Measurements from ENCODE around the gene TAS1R3. TPM values are rescaled to one million over a fixed set of nuclear protein-coding genes. Genes with fewer than 3 reads are reported as not detected.

The TAS1R3 gene
- total and polyA plus RNA-seq, 10 of the 15 experiments (the other 5 are each of a cell fraction or from before 2014, with no cell fraction given) = 0.04 to 0.51 (median 0.08) TPM; not detected in 3

DNA sequence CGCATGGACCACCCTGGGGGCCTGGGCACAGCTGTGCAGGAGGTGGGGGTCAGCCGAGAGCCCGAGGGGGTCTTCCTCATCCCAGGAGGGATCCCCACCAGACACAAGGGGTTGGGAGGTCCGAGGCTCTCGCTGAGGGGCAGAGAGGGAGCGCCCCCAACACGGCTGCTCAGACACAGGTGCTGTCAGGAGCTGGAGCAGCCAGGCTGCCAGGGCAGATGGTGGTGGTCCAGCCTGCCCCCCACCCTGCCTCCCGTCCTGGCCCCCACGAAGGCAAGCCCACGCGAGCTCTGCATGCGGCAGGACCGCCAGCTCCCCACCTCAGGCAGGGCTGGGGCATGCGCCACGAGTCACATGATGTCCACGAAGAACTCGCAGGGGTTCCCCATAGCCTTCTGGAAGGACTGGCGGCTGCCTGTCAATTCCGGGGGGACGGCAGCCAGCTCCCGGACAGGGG, 4.7 kb downstream of the TAS1R3 start (continued):
- TF ChIP-seq RELA (IDR thresholded peaks at IDR 0.05; ENCODE audit: borderline replicate concordance, partially characterized antibody) (no peak), RAD51 (IDR thresholded peaks at IDR 0.05) (no peak), ZNF384 (IDR thresholded peaks at IDR 0.05; ENCODE audit: borderline replicate concordance, low read depth, low read length) (no peak), JUND (IDR thresholded peaks at IDR 0.05; ENCODE audit: low read depth, low read length) (no peak), NFIC (IDR thresholded peaks at IDR 0.05; ENCODE audit: low read depth, low read length) (no peak), POLR2AphosphoS5 (IDR thresholded peaks at IDR 0.05; ENCODE audit: low read length) (no peak)
- TF ChIP-seq, protein P1, sequence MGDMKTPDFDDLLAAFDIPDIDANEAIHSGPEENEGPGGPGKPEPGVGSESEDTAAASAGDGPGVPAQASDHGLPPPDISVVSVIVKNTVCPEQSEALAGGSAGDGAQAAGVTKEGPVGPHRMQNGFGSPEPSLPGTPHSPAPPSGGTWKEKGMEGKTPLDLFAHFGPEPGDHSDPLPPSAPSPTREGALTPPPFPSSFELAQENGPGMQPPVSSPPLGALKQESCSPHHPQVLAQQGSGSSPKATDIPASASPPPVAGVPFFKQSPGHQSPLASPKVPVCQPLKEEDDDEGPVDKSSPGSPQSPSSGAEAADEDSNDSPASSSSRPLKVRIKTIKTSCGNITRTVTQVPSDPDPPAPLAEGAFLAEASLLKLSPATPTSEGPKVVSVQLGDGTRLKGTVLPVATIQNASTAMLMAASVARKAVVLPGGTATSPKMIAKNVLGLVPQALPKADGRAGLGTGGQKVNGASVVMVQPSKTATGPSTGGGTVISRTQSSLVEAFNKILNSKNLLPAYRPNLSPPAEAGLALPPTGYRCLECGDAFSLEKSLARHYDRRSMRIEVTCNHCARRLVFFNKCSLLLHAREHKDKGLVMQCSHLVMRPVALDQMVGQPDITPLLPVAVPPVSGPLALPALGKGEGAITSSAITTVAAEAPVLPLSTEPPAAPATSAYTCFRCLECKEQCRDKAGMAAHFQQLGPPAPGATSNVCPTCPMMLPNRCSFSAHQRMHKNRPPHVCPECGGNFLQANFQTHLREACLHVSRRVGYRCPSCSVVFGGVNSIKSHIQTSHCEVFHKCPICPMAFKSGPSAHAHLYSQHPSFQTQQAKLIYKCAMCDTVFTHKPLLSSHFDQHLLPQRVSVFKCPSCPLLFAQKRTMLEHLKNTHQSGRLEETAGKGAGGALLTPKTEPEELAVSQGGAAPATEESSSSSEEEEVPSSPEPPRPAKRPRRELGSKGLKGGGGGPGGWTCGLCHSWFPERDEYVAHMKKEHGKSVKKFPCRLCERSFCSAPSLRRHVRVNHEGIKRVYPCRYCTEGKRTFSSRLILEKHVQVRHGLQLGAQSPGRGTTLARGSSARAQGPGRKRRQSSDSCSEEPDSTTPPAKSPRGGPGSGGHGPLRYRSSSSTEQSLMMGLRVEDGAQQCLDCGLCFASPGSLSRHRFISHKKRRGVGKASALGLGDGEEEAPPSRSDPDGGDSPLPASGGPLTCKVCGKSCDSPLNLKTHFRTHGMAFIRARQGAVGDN (IDR thresholded peaks at IDR 0.05) = no peak
- TF ChIP-seq, protein P2, sequence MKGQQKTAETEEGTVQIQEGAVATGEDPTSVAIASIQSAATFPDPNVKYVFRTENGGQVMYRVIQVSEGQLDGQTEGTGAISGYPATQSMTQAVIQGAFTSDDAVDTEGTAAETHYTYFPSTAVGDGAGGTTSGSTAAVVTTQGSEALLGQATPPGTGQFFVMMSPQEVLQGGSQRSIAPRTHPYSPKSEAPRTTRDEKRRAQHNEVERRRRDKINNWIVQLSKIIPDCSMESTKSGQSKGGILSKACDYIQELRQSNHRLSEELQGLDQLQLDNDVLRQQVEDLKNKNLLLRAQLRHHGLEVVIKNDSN (IDR thresholded peaks at IDR 0.05; ENCODE audit: borderline replicate concordance, extremely low read length, insufficient read depth, low read depth, low read length) = no peak
- TF ChIP-seq, protein P3, sequence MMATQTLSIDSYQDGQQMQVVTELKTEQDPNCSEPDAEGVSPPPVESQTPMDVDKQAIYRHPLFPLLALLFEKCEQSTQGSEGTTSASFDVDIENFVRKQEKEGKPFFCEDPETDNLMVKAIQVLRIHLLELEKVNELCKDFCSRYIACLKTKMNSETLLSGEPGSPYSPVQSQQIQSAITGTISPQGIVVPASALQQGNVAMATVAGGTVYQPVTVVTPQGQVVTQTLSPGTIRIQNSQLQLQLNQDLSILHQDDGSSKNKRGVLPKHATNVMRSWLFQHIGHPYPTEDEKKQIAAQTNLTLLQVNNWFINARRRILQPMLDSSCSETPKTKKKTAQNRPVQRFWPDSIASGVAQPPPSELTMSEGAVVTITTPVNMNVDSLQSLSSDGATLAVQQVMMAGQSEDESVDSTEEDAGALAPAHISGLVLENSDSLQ (IDR thresholded peaks at IDR 0.05) = no peak

Data from GM12878 (cell line).